ENCODE measurements around the gene RSRC1. TPM values are rescaled to one million over a fixed set of nuclear protein-coding genes. Genes with fewer than 3 reads are reported as not detected.

Gene RSRC1
- total RNA-seq, 1 donor from 2014 or later, result 38.5 TPM

- DNase-seq (ENCODE audit: extremely low spot score in 2 of 2), result no peak
- no peaks in the 10 kb centered on the region for H3K4me1 ChIP-seq
- no peak overlapping the region for H3K27ac ChIP-seq
- no peaks in the 10 kb centered on the region for H3K9me3 ChIP-seq
- TF ChIP-seq CTCF (IDR thresholded peaks at IDR 0.05), result no peak
- no peak for TF ChIP-seq POLR2A (IDR thresholded peaks at IDR 0.05)
- TF ChIP-seq POLR2AphosphoS5 (IDR thresholded peaks at IDR 0.05; ENCODE audit: insufficient read depth in 1 of 2, low read depth in 1 of 2), result no peak
- H3K4me3 ChIP-seq, result no peak overlapping the region
- no peaks in the 10 kb centered on the region for H3K36me3 ChIP-seq
- H3K27me3 ChIP-seq, result no peaks in the 10 kb centered on the region
- intact Hi-C loops (cut with DNase I), result no loop called here
Observed at GRCh38 chr3:158350971-158351370, 241.1 kb downstream of the RSRC1 start.

GRCh38 chr3:158352551-158352950 is 242.7 kb downstream of the RSRC1 start:
- no peak for DNase-seq (ENCODE audit: extremely low spot score in 2 of 2)
- TF ChIP-seq CTCF (IDR thresholded peaks at IDR 0.05) (no peak), POLR2A (IDR thresholded peaks at IDR 0.05) (no peak), POLR2AphosphoS5 (IDR thresholded peaks at IDR 0.05; ENCODE audit: insufficient read depth in 1 of 2, low read depth in 1 of 2) (no peak)
- Histone ChIP-seq H3K9me3 (no peaks in the 10 kb centered on the region), H3K4me3 (no peak overlapping the region), H3K4me1 (no peaks in the 10 kb centered on the region), H3K27ac (no peak overlapping the region), H3K27me3 (no peaks in the 10 kb centered on the region), H3K36me3 (no peaks in the 10 kb centered on the region)
- intact Hi-C loops (cut with DNase I), result no loop called here

GRCh38 chr3:158354713-158355112 is 244.8 kb downstream of the RSRC1 start:
- TF ChIP-seq CTCF (IDR thresholded peaks at IDR 0.05), result no peak
- TF ChIP-seq POLR2AphosphoS5 (IDR thresholded peaks at IDR 0.05; ENCODE audit: insufficient read depth in 1 of 2, low read depth in 1 of 2), result no peak
- no peak for TF ChIP-seq POLR2A (IDR thresholded peaks at IDR 0.05)
- no peaks in the 10 kb centered on the region for H3K36me3 ChIP-seq
- intact Hi-C loops (cut with DNase I), result no loop called here
- H3K27ac ChIP-seq, result no peak overlapping the region
- no peaks in the 10 kb centered on the region for H3K4me1 ChIP-seq
- H3K27me3 ChIP-seq, result no peaks in the 10 kb centered on the region
- no peak for DNase-seq (ENCODE audit: extremely low spot score in 2 of 2)
- no peaks in the 10 kb centered on the region for H3K9me3 ChIP-seq
- H3K4me3 ChIP-seq, result no peak overlapping the region

GRCh38 chr3:158355623-158356588 is 246.0 kb downstream of the RSRC1 start:
- no peaks in the 10 kb centered on the region for H3K36me3 ChIP-seq
- H3K9me3 ChIP-seq, result no peaks in the 10 kb centered on the region
- no peaks in the 10 kb centered on the region for H3K27me3 ChIP-seq
- H3K4me3 ChIP-seq, result no peak overlapping the region
- H3K4me1 ChIP-seq, result no peaks in the 10 kb centered on the region
- no peak overlapping the region for H3K27ac ChIP-seq
- no peak for TF ChIP-seq CTCF (IDR thresholded peaks at IDR 0.05)
- no peak for TF ChIP-seq POLR2A (IDR thresholded peaks at IDR 0.05)
- TF ChIP-seq POLR2AphosphoS5 (IDR thresholded peaks at IDR 0.05; ENCODE audit: insufficient read depth in 1 of 2, low read depth in 1 of 2), result no peak
- no peak for DNase-seq (ENCODE audit: extremely low spot score in 2 of 2)
- intact Hi-C loops (cut with DNase I), result no loop called here

GRCh38 chr3:158359339-158359738 is 249.4 kb downstream of the RSRC1 start:
- TF ChIP-seq POLR2AphosphoS5 (IDR thresholded peaks at IDR 0.05; ENCODE audit: insufficient read depth in 1 of 2, low read depth in 1 of 2) (no peak), CTCF (IDR thresholded peaks at IDR 0.05) (no peak), POLR2A (IDR thresholded peaks at IDR 0.05) (no peak)
- Histone ChIP-seq H3K36me3 (no peaks in the 10 kb centered on the region), H3K27me3 (no peaks in the 10 kb centered on the region), H3K9me3 (no peaks in the 10 kb centered on the region), H3K4me1 (no peaks in the 10 kb centered on the region), H3K27ac (no peak overlapping the region), H3K4me3 (no peak overlapping the region)
- no peak for DNase-seq (ENCODE audit: extremely low spot score in 2 of 2)
- intact Hi-C loops (cut with DNase I), result no loop called here
